Stomach (tissue), 9 donors: ENCODE results near the gene USP13. TPM values are rescaled to one million over a fixed set of nuclear protein-coding genes. Genes with fewer than 3 reads are reported as not detected.
A peak's percentile ranks its signal among the peaks of the same experiment; 100 is the strongest.

Source experiments
- DNase-seq, 2 donors: peaks; one replicate each; pipeline versions ENCODE4 v3.0.0 to v3.0.0-alpha.2; 2013 to 2019
- H3K27ac ChIP-seq, 5 donors: fragments of 200-600 bp in 4 of 5; sonication (generic) in 4 of 5; one replicate each; pipeline ENCODE4 v1.5.1; 2013 to 2019; ENCODE audit warnings: mild to moderate bottlenecking in 1 of 5, moderate library complexity in 1 of 5
- H3K27me3 ChIP-seq, 3 donors: fragments of 200-600 bp; sonication (generic); one replicate each; pipeline ENCODE4 v1.5.1; 2017 to 2019; ENCODE audit warnings: mixed run types in 1 of 3
- H3K36me3 ChIP-seq, 4 donors: fragments of 200-600 bp; sonication (generic); 1 replicate in 3 of 4; 2 replicates in 1 of 4; pipeline ENCODE4 v1.5.1; 2016 to 2019
- H3K4me1 ChIP-seq, 4 donors: fragments of 200-600 bp; sonication (generic); one replicate each; pipeline ENCODE4 v1.5.1; 2016 to 2019
- H3K4me3 ChIP-seq, 4 donors: fragments of 200-600 bp; sonication (generic) in 3 of 4; one replicate each; pipeline ENCODE4 v1.5.1; 2016 to 2019; ENCODE audit warnings: mild to moderate bottlenecking in 1 of 4
- H3K9me3 ChIP-seq, 4 donors: fragments of 200-600 bp; sonication (generic); one replicate each; pipeline ENCODE4 v1.5.1; 2016 to 2019
- CTCF ChIP-seq, 7 experiments: fragments of 450-650 bp in 4 of 7; fragments of 200-600 bp in 3 of 7; sonication (generic) in 3 of 7; IDR thresholded peaks; one replicate each; pipeline ENCODE4 v1.5.1; 2016 to 2019; ENCODE audit warnings: antibody characterized with exemption in 7 of 7, control low read depth in 2 of 7, mild to moderate bottlenecking in 1 of 7
- EP300 ChIP-seq: sonication (generic); formaldehyde crosslinking; IDR thresholded peaks from one replicate; pipeline ENCODE4 v1.6.1; 2017; ENCODE audit warnings: antibody characterized with exemption
- POLR2A ChIP-seq, 4 donors: fragments of 450-650 bp; IDR thresholded peaks; one replicate each; pipeline ENCODE4 v1.6.1; 2016; ENCODE audit warnings: antibody characterized with exemption in 4 of 4, control low read depth in 2 of 4, mild to moderate bottlenecking in 1 of 4, moderate library complexity in 1 of 4
- POLR2AphosphoS5 ChIP-seq, 3 donors: sonication (generic); formaldehyde crosslinking; IDR thresholded peaks; one replicate each; pipeline ENCODE4 v1.6.1; 2016; ENCODE audit warnings: antibody characterized with exemption in 3 of 3
- WGBS, 5 donors: extraction: QIAGEN DNeasy Blood & Tissue Kit in 3 of 5; methylation state at CpG; one replicate each; pipeline versions ENCODE4 v1.1.5 to v1.1.7; 2013 to 2018; 5-methylcytosine and 5-hydroxymethylcytosine counted together
- intact Hi-C: fragments of 100-400 bp; cut with DNase I; formaldehyde crosslinking; loops from one replicate; pipeline ENCODE4 v1.15.1; 2023; ENCODE audit warnings: low total_unique reads
- polyA plus RNA-seq, 3 donors: library from polyadenylated mRNA; stranded (reverse); fragments of 200-250 nt; gene quantifications; one replicate each; pipeline ENCODE4 v1.2.3, GENCODE V29; 2013
- total RNA-seq, 5 donors: library from RNA; depleted of rRNA; stranded (reverse); fragments of >200 nt; gene quantifications; one replicate each; pipeline versions ENCODE4 v1.1.0 to v1.2.3, GENCODE V29; 2014 to 2016
- donor health status: healthy with polysubstance abuse.
- donor health status: Bipolar disorder and iron deficiency.
- donor health status: healthy.

The USP13 gene
- total and polyA plus RNA-seq, 8 donors: 1.3 to 10.3 (median 3.8) TPM

- no peaks in the 10 kb centered on the region for H3K27me3 ChIP-seq
- 80 to 83% (median 82%) methylated on average over 15 of the region's 15 CpGs for WGBS, 5 donors
- TF ChIP-seq EP300 (no peak), CTCF (IDR thresholded peaks at IDR 0.05) (no peak), POLR2A (IDR thresholded peaks at IDR 0.05) (no peak), POLR2AphosphoS5 (IDR thresholded peaks at IDR 0.05) (no peak)
- no peak overlapping the region for H3K27ac ChIP-seq
- H3K4me1 ChIP-seq: peaks cover 0 to 2% (median under 1%) of the 10 kb centered on the region in 4 donors
- H3K4me3 ChIP-seq: no peak overlapping the region
- DNase-seq: peak in 1 of 2 donors; percentile 69
- no peaks in the 10 kb centered on the region for H3K9me3 ChIP-seq
- intact Hi-C loops: no loop called here
- H3K36me3 ChIP-seq: no peaks in the 10 kb centered on the region
These were observed 19.0 kb downstream of the USP13 start for GRCh38 chr3:179671747-179672242.

GRCh38 chr3:179672918-179673317, 20.1 kb downstream of the USP13 start:
- Histone ChIP-seq H3K27me3 (no peaks in the 10 kb centered on the region), H3K27ac (no peak overlapping the region), H3K4me1 (no peaks in the 10 kb centered on the region), H3K9me3 (no peaks in the 10 kb centered on the region), H3K36me3 (no peaks in the 10 kb centered on the region), H3K4me3 (no peak overlapping the region)
- intact Hi-C loops: no loop called here
- 63 to 78% (median 69%) methylated on average over 4 of the region's 4 CpGs for WGBS, 5 donors
- no peak for TF ChIP-seq EP300
- no peak for TF ChIP-seq POLR2AphosphoS5 (IDR thresholded peaks at IDR 0.05)
- no peak for TF ChIP-seq POLR2A (IDR thresholded peaks at IDR 0.05)
- TF ChIP-seq CTCF (IDR thresholded peaks at IDR 0.05): no peak
- DNase-seq: no peak

- 90 to 96% (median 94%) methylated on average over 8 of the region's 8 CpGs for WGBS, 5 donors
- no peak overlapping the region for H3K27ac ChIP-seq
These were observed 20.7 kb downstream of the USP13 start for GRCh38 chr3:179673523-179673922.

GRCh38 chr3:179676081-179676480, 23.2 kb downstream of the USP13 start:
- no peak overlapping the region for H3K4me3 ChIP-seq
- no peak for TF ChIP-seq EP300
- TF ChIP-seq CTCF (IDR thresholded peaks at IDR 0.05): no peak
- TF ChIP-seq POLR2A (IDR thresholded peaks at IDR 0.05): no peak
- no peak for TF ChIP-seq POLR2AphosphoS5 (IDR thresholded peaks at IDR 0.05)
- H3K9me3 ChIP-seq: no peaks in the 10 kb centered on the region
- peaks cover 0 to 9% (median 4%) of the 10 kb centered on the region in 4 donors for H3K4me1 ChIP-seq
- no peak overlapping the region for H3K27ac ChIP-seq
- no peaks in the 10 kb centered on the region for H3K36me3 ChIP-seq
- intact Hi-C loops: no loop called here
- no peak for DNase-seq
- whole genome bisulfite sequencing, 5 donors: 91 to 96% (median 96%) methylated on average over 5 of the region's 5 CpGs
- H3K27me3 ChIP-seq: no peaks in the 10 kb centered on the region

More at GRCh38 chr3:179673523-179673922, 20.7 kb downstream of the USP13 start:
- Histone ChIP-seq H3K36me3 (no peaks in the 10 kb centered on the region), H3K4me3 (no peak overlapping the region), H3K4me1 (no peaks in the 10 kb centered on the region), H3K9me3 (no peaks in the 10 kb centered on the region), H3K27me3 (no peaks in the 10 kb centered on the region)
- intact Hi-C loops: no loop called here
- TF ChIP-seq CTCF (IDR thresholded peaks at IDR 0.05) (no peak), POLR2AphosphoS5 (IDR thresholded peaks at IDR 0.05) (no peak), POLR2A (IDR thresholded peaks at IDR 0.05) (no peak), EP300 (no peak)
- DNase-seq: no peak
